ENCODE results near the gene FAM163B.

DNA sequence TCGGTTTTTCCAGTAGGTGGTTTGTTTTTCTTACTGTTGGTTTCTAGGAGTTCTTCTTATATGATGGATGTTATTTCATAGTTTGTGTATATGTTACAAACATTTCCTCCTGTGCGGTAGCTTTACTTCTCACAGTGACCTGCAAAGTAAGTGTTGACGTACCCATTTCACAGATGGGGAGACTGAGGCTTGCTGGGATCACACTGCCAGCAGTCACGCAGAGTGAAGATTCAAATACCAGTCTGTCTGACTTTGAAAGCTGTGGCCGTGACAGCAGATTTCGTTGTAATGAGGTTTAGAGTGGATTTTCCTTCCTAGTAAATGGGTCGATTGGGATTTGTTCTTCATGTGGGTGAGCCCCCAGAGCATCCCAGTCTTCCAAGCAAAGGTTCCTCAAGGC is 40.0 kb upstream of the FAM163B start:
- no peak for TF ChIP-seq FOXA1 (IDR thresholded peaks at IDR 0.05)
- TF ChIP-seq, protein P1, sequence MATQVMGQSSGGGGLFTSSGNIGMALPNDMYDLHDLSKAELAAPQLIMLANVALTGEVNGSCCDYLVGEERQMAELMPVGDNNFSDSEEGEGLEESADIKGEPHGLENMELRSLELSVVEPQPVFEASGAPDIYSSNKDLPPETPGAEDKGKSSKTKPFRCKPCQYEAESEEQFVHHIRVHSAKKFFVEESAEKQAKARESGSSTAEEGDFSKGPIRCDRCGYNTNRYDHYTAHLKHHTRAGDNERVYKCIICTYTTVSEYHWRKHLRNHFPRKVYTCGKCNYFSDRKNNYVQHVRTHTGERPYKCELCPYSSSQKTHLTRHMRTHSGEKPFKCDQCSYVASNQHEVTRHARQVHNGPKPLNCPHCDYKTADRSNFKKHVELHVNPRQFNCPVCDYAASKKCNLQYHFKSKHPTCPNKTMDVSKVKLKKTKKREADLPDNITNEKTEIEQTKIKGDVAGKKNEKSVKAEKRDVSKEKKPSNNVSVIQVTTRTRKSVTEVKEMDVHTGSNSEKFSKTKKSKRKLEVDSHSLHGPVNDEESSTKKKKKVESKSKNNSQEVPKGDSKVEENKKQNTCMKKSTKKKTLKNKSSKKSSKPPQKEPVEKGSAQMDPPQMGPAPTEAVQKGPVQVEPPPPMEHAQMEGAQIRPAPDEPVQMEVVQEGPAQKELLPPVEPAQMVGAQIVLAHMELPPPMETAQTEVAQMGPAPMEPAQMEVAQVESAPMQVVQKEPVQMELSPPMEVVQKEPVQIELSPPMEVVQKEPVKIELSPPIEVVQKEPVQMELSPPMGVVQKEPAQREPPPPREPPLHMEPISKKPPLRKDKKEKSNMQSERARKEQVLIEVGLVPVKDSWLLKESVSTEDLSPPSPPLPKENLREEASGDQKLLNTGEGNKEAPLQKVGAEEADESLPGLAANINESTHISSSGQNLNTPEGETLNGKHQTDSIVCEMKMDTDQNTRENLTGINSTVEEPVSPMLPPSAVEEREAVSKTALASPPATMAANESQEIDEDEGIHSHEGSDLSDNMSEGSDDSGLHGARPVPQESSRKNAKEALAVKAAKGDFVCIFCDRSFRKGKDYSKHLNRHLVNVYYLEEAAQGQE (IDR thresholded peaks at IDR 0.05): no peak
- TF ChIP-seq RAD21 (IDR thresholded peaks at IDR 0.05): no peak
- TF ChIP-seq, protein P2, sequence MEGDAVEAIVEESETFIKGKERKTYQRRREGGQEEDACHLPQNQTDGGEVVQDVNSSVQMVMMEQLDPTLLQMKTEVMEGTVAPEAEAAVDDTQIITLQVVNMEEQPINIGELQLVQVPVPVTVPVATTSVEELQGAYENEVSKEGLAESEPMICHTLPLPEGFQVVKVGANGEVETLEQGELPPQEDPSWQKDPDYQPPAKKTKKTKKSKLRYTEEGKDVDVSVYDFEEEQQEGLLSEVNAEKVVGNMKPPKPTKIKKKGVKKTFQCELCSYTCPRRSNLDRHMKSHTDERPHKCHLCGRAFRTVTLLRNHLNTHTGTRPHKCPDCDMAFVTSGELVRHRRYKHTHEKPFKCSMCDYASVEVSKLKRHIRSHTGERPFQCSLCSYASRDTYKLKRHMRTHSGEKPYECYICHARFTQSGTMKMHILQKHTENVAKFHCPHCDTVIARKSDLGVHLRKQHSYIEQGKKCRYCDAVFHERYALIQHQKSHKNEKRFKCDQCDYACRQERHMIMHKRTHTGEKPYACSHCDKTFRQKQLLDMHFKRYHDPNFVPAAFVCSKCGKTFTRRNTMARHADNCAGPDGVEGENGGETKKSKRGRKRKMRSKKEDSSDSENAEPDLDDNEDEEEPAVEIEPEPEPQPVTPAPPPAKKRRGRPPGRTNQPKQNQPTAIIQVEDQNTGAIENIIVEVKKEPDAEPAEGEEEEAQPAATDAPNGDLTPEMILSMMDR (IDR thresholded peaks at IDR 0.05; ENCODE audit: low read depth, low read length, missing input control): no peak
- TF ChIP-seq RXRA (IDR thresholded peaks at IDR 0.05): no peak
- TF ChIP-seq FOXA2 (IDR thresholded peaks at IDR 0.05): no peak

All from liver (tissue), 3 donors.